Hematopoietic multipotent progenitor cell (in vitro differentiated cells): Measurements from ENCODE around the gene ADIPOR2. TPM values are rescaled to one million over a fixed set of nuclear protein-coding genes. Genes with fewer than 3 reads are reported as not detected.

ENCODE experiments used
- DNase-seq, 3 donors: peaks; one replicate each; pipeline ENCODE4 v3.0.0-alpha.2; 2011 to 2015; ENCODE audit warnings: low read depth in 2 of 3, low spot score in 2 of 3
- total RNA-seq: library from RNA; depleted of rRNA; stranded (reverse); fragments of >200 nt; gene quantifications from one replicate; pipeline ENCODE4 v1.2.3, GENCODE V29; 2012

ADIPOR2 gene
- total RNA-seq, 1 donor = 20.2 TPM

GRCh38 chr12:1767407-1768090 is 76.7 kb downstream of the ADIPOR2 start:
- DNase-seq = no peak

GRCh38 chr12:1768615-1769014 is 77.7 kb downstream of the ADIPOR2 start:
- no peak for DNase-seq

- DNase-seq = no peak
Measured at GRCh38 chr12:1769809-1770494, 79.1 kb downstream of the ADIPOR2 start.

- no peak for DNase-seq
Measured at GRCh38 chr12:1773937-1774655, 83.2 kb downstream of the ADIPOR2 start.

- no peak for DNase-seq
Measured at GRCh38 chr12:1776170-1776921, 85.5 kb downstream of the ADIPOR2 start.

- DNase-seq = no peak
Measured at GRCh38 chr12:1777798-1778197, 86.9 kb downstream of the ADIPOR2 start.

- no peak for DNase-seq
Measured at GRCh38 chr12:1778911-1779310, 88.0 kb downstream of the ADIPOR2 start.

- no peak for DNase-seq
Measured at GRCh38 chr12:1779783-1780182, 88.9 kb downstream of the ADIPOR2 start.

- no peak for DNase-seq
Measured at GRCh38 chr12:1781772-1782171, 90.9 kb downstream of the ADIPOR2 start.

- DNase-seq = no peak
Measured at GRCh38 chr12:1782215-1782614, 91.3 kb downstream of the ADIPOR2 start.

GRCh38 chr12:1787714-1788113 is 96.8 kb downstream of the ADIPOR2 start:
- DNase-seq = no peak

GRCh38 chr12:1790444-1790843 is 99.6 kb downstream of the ADIPOR2 start:
- DNase-seq = no peak

- peak; percentile 45 to 87 (median 64) for DNase-seq
Measured at GRCh38 chr12:1791104-1791841, 100.4 kb downstream of the ADIPOR2 start.

- DNase-seq = no peak
Measured at GRCh38 chr12:1792406-1792805, 101.5 kb downstream of the ADIPOR2 start.

GRCh38 chr12:1793426-1794210 is 102.7 kb downstream of the ADIPOR2 start:
- DNase-seq = no peak

GRCh38 chr12:1794440-1795090 is 103.7 kb downstream of the ADIPOR2 start:
- no peak for DNase-seq

GRCh38 chr12:1795221-1795784 is 104.4 kb downstream of the ADIPOR2 start:
- DNase-seq = no peak

GRCh38 chr12:1795785-1796514 is 105.1 kb downstream of the ADIPOR2 start:
- peak; percentile 90 to 92 (median 90) for DNase-seq
